HG02678 (cell line): ENCODE measurements around the gene MAP3K8.

Experiments used
- ATAC-seq: cut with Tn5 transposase; IDR thresholded peaks from one replicate; pipeline ENCODE4 v1.9.1; 2021; ENCODE audit warnings: mild to moderate bottlenecking, moderate library complexity; ENCODE audit not compliant: unreplicated experiment

MAP3K8 gene

DNA sequence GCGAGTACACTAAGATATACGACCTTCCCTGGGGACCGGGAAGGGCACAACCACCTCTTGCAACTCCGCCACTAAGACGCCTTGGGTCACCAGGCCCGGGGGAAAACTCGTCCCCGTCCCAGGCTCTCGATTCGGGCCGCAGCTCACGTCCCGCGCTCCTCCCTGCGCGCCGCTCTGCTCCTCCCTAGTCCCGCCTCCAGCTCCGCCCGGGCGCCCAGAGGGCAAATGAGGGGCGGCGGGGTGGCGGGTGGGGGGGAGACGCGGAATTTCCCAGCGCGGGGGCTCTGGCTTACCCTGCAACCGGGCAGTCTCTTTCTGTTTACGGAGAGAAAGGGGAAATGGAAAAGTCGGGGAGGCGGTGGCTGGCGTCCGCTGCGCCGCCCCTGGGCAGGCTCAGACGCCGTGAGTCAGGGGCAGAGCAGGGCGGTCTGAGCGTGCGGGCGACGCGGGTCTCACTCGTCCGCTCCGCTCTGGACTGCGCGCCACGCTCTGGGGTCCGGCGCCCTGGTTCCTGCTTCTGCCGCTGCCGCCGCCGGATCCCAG is at the start of gene MAP3K8:
Gene MAP3K8, plus strand, starts transcription at position 455 of the 543 bp plus-strand sequence. CDS start 4,755 bp downstream, outside the sequence.
- ATAC-seq = peak; percentile 69

DNA sequence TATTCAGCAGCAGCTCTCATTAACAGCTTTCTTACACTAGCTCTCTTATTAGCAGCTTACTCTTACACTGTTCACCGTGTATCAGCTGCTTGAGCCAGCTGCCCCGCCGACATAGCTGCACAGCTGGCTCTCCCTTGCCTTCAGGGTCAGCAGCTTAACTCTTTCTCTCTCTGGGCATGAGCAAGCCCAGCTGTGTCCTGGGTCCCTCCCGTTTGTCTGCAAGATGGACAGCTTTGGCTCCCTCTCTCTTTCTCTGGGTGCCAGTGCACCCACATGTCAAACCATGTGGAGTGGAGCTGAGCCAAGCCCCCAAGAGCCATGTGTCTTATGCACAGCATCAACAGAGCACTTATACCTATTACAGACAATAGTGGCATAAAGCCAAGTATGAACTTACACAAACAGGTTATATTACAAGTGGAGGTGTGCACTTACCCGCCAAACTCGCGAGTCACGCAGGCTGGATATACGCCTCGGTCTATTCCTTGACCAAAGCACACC is 49.2 kb upstream of the MAP3K8 start:
- ATAC-seq = no peak

DNA sequence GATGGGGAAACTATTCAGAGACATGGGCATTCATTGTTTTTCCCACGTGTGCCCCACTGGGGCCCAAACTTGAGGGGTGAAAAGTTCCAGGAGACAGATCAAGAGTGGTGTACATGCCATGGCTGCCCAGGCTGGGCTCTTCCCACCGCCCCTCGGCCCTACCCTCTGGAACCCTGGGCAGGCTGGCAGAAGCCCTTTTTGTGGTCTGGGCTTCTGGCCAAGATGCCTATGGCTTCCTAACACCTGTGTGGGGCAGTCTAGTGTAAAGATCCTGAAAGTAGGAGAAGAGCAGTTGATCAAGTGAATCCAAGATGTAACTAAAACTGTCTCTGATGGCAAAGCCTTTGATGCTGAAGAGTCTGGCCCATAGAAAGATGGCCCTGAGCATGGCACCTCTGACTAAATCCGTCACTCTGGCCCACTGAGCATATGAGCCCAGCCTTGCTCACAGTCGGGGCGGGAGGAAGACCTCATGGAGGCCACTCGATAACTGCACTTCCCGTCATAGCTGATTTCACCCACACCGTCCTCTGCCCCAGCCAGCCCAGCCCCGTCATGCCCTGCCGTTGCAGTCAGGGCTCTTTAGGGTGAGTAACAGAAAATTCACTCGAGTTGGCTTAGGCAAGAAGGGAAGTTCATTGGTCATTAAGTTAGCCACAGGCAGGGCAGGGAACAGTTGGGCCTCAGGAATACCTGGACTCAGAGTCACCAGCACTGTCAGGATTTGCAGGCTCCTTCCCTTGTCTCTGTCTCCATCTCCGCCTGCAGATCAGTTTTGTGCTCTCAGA is 47.0 kb upstream of the MAP3K8 start:
- ATAC-seq = no peak

DNA sequence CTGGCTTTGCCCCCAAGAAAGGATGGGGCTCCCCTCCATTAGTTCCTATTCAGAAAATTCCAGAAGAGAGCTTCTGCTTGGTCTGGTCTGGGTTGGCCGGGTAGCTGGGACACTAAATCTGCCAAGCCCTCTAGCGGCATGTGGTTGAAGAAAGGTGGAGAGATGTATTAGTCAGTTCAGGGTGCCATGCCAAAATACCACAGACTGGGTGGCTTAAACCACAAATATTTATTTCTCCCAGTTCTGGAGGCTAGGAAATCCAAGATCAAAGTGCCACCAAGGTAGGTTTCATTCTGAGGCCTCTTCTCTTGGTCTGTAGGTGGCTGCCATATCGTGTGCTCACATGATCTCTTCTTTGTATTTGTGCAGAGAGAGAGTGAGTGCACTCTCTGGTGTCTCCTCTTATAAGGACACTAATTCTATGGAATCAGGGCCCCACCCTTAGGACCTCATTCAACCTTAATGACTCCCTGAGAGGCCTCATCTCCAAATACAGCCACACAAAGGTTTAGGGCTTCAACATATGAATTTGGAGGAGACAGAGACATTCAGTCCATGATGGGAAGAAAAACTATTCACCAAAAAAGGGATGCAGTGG is 46.2 kb upstream of the MAP3K8 start:
- ATAC-seq = no peak

DNA sequence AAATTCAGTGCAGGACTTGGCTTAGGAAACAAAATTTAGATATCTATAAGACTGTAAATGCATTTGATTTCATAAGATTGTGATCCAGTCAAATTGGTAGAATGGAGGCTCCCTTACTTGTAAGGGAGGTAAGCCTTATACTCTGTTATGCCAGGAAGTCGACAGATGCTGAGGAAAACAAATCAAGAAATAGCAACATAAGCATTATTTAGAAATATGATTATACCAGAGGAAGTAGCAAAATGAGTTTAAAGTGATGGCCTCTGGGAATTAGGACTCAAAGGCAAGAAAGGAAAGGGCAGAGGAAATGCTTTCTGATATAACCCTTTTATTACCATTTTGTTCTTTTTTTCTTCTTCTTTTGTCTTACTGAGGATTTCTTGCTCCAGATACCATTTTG is 44.4 kb upstream of the MAP3K8 start:
- ATAC-seq = no peak

DNA sequence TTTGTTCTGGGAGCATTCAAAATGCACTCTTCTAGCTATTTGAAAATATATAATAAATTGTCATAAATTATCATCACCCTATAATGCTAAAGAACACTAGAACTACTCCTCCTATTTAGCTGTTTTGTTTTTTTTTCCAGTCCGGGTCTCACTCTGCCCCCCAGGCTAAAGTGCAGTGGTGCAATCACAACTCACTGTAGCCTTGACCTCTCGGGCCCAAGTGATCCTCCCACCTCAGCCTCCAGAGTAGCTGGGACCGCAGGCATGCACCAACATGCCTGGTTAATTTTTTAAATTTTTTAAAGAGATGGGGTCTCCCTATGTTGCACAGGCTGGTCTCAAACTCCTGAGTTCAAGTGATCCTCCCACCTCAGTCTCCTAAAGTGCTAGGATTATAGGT is 43.8 kb upstream of the MAP3K8 start:
- ATAC-seq = no peak

DNA sequence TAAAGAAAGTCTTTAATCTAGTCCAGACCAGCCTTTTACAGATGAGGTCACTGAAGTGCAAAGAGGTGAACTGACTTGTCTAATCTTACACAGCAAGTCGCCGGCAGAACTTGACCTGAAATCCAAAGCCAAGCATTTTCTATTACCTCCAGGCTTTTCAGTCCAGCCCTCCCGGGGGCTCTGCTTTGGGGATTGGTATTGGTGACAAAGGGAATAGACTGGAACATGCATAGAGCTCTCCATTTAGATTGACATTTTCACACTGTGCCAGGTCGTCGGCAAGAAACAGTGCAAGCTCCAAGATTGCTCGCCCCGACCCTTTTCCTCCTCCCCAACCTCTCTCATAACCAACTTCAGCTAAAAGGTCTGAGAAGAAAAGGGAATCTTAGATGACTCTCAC is 42.7 kb upstream of the MAP3K8 start:
- ATAC-seq = no peak

DNA sequence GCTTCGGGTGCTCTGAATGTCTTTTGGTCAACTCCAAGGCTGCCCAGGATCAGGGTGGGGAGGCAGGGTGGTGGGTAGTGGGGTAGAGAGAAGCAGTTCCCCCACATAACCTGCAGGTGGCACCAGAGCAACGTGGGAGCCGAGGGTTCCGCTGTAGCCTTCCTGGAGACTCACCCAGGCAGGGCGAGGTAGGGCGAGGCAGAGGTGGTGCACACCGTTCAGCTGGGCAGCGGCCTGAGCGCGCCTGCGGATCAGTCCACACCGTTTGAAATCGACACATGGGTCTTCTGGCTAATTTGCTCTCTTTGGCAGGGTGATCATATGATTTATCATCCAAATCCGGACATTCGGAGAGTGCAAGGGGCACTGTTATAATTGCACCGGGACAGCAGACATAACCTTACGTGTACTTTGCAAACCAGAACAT is 41.4 kb upstream of the MAP3K8 start:
- peak; percentile 95 for ATAC-seq

DNA sequence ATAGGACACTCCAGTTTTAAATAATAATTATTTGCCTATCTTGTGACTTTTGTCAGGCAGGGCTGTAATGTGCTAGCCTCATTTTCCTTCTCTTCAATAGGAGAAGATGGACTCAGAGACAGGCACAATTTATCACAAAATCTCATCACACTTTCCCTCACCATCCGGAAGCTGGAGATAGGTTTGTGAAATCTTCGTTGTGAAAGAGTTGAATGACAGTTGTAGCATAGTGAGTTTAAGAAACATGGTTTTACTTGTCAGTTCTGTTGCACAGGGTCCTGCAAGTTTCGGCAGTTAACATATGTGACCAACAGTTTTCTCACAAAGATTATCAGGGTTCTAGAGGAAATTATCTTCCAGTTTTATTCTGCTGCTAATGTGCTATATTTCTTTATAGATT is 37.7 kb upstream of the MAP3K8 start:
- no peak for ATAC-seq

DNA sequence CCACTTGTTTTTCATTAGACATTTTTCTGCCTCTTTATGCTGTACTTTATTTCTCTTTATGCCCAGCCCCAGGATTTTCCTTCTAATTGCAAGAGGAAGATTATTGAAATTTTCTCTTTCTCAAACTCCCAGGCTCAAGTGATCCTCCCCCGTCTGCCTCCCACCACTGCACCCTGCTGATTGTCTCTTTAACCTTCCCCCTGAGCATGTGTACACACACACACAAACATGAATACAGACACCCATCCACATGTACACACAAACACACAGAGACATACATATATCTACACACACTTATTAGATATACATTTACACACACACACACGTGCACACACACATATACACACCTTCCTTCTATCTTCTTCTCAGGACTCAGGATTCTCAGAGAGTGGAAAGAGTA is 37.3 kb upstream of the MAP3K8 start:
- no peak for ATAC-seq

DNA sequence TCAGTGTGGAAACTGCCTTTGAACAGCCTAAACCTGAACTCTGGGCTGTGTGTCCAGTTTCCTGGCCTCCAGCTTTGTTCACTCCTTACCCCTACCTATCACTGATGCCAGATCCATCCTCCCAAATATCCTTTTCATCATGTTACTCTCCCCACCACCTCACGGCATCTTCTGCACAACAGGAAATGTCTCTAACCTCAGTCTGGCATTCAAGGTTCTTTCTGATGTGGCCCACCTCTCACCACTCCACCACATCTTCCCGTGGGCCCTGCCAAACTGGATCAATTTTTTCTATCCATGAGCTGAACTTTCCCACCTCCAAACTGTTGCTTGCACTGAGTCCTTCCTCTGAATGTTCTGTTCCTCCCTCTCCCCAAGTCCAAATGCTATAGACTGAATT is 35.8 kb upstream of the MAP3K8 start:
- ATAC-seq = no peak

DNA sequence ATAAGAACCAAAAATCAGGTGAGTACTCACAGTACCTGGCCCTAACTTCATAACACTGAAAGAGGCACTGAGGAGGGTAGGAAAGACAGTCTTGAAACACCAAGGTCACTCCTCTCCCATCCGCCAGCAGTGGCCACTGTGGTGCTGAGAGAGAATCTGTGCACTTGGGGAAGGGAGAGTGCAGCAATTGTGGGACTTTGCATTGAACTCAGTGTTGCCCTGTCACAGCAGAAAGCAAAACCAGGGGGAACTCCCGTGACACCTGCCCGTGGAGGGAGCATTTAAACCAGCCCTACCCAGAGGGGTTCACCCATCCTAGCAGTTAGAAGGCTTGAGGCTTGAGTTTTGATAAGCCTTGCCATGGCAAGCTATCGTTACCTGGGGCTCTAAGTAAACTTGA is 35.2 kb upstream of the MAP3K8 start:
- ATAC-seq = no peak

DNA sequence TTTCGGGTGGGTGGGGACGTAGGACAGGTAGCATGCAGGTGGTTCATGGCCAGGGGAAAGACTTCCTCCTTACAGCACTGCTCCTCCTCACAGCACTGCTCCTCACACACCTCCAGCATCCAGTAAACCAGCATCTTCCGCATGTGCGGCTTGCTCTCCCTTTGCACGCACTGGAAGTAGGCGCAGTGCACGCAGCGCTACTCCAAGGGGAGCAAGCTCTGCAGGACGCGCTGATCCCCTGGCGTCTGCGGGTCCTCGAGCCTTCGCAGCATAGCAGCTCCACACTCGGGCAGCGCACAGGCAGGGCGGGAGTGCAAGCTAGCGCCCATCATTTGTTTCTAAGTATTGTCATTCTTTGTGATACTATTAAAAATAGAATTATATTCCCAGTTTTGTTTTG is 30.5 kb upstream of the MAP3K8 start:
- no peak for ATAC-seq

DNA sequence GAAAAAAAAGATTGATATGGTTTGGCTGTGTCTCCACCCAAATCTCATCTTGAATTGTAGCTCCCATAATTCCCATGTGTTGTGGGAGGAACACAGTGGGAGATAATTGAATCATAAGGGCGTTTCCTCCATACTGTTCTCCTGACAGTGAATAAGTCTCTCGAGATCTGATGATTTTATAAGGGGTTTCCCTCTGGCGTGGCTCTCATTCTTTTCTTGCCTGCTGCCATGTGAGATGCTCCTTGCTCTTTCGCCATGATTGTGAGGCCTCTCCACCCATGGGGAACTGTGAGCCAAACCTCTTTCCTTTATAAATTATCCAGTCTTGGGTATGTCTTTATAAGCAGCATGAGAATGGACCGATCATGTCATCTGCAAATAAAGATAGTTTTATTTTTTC is 29.4 kb upstream of the MAP3K8 start:
- ATAC-seq = no peak

DNA sequence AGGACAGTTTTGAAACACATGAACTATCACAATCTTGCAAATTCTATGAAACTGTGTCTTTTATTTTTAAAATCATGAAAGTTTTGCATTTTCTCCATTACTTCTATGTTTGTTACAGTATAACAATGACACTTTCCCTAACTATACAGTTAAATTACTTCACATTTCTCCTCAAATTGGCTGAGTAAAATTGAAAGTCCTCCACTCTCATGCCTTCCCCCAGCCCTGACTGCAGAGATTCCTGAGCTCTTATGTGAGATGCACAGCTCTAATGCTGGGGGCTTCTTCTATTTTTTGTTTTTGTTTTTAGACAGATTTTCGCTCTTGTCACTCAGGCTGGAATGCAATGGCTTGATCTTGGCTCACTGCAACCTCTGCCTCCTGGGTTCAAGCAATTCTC is 22.7 kb upstream of the MAP3K8 start:
- no peak for ATAC-seq

DNA sequence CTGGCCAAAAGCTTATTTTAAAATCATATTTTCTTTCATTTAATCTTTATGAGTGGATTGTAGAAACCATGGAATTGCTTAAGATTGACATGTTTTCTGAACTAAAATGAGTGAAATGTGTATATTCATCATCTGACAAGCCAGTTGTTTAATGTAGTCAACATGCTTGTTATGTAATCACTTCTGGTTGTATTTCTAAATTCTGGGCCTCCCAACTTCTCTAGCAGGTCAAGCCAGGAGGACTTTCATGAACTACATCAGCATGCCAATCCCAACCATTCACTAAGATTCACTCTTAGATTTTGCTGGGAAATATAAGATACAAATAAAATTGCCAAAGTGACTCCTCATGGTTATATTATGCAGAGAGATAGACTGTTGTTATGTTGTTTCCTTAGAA is 21.1 kb upstream of the MAP3K8 start:
- no peak for ATAC-seq

DNA sequence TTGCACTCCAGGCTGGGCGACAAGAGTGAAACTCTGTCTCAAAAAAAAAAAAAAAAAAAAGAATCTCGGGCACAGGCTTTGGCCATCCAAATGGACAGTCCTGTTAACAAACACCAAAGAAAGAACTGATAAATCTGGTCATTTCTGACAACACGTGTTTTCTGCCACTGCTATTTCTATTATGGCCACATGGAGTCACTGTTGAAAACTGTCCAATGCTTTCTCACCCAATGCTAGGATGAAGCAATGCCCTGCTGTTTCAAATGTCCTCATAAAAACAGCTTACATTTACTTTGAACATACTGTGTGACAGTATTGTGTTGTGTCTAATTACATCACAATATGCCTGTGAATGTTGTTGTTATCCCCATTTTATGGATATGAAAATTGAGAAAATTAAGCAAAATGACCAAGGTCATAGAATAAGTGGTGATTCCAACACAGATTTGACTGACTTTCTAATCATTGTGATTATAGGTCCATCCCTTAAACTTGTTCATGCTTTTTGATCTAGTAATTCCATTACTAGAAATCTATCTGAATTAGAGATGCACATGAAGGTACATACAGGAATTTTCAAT is 19.9 kb upstream of the MAP3K8 start:
- no peak for ATAC-seq

DNA sequence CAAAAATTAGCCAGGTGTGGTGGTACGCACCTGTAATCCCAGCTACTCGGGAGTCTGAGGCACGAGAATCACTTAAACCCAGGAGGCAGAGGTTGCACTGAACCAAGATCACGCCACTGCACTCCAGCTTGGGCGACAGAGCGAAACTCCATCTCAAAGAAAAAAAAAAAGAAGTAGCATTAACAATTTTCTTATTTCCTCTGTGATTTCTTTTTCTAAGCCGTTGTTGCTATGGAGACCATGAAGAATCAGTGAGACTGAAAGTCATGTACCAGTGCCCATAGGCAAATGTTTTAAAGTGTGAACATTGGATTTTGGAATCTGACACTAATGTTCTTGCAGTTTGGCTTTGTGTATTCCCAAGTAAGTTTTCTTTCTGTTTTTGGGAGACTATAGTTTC is 18.4 kb upstream of the MAP3K8 start:
- ATAC-seq = no peak

DNA sequence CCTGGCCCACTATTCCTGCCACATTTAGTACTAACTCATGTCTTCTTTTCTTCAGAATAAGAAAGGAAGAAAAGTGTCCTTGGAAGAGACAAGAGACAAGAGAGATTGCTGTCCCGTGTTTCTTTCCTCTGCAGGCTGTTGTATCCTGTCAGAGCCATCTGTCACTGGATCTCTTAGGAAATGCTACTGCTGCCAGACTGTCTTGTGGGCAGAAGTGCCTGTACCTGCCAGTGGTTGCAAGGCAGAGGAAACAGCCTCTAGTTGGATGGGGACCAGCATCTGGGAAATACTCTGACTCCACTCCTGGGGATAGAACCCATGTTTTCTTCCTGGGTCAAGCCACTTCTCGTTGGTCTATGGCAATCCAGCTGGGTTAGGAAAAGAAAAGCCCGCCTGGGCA is 16.7 kb upstream of the MAP3K8 start:
- no peak for ATAC-seq

DNA sequence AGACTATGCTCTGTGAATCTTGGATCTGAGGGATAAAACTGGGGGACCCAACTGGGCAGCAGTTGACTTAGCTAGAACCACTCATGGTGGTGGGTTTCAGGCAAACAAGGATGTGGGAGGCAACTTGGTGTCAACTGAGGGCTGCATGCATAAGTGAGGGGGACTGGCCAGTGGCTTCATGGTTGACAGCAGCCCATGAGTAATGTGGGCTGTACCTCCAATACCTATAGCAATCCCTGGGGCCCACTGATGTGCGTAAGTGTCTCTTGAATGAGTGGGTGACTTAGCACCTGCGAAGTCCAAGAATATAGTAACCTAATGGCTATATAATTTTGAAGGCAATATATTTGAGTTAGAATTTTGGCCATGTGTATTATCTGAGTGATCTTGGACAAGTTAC is 13.7 kb upstream of the MAP3K8 start:
- ATAC-seq = peak; percentile 61

DNA sequence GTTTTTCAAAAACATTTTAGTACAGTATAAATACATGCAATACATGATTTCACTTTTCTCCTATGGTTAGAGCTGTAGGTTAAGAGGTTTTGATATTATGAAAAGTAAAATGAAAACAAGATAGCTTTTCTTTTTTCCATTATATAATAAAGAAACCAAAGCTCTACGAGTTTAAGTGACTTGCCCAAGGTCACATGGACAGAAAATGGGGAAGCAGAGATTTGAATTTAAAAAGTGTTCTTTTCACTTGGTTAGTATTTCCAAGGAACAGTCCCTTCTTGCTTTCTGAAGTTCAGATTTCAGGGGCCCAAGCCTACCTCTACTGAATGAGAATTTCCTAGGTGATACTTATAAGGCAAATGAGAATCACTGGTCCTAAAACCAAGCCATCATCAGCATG is 13.2 kb upstream of the MAP3K8 start:
- ATAC-seq = no peak

DNA sequence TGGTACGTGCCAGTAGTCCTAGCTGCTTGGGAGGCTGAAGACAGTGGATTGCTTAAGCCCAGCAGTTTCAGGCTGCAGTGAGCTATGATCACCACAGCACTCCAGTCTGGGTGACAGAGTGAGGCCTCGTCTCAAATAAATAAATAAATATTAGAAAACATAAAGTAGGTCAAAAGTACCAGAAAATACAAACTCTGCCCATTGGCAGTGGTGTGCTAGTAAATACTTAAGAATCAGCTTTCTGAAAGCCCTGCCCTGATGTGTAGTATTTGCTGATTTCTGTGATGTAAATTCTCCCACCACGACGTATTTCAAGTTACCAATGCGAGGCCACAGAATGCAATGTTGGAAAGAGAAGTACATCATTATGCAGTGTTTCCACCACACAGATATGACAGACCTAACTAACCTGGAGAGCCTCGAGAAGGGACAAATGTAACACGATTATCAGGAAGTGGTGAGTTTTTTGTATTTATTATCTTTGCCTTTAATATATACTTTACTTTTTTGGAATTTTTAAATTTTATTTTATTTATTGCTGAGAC is 11.8 kb upstream of the MAP3K8 start:
- no peak for ATAC-seq
